OCI-LY1 (cell line): ENCODE measurements around the gene CHKA.

ENCODE experiments used
- EZH2 ChIP-seq: fragments of 200-600 bp; sonication (generic), shearing (Covaris generic); IDR thresholded peaks from 2 replicates; pipeline ENCODE4 v1.8.0; 2017; ENCODE audit warnings: borderline replicate concordance, mixed run types, mild to moderate bottlenecking, antibody characterized with exemption, low read length, moderate library complexity, mixed read lengths
- TF ChIP-seq, protein P1 (sequence below): fragments of 200-600 bp; sonication (generic), shearing (Covaris generic); IDR thresholded peaks from 2 replicates; pipeline ENCODE4 v1.5.1; 2017; ENCODE audit warnings: mild to moderate bottlenecking, antibody characterized with exemption, low read length, moderate library complexity, mixed read lengths

DNA sequence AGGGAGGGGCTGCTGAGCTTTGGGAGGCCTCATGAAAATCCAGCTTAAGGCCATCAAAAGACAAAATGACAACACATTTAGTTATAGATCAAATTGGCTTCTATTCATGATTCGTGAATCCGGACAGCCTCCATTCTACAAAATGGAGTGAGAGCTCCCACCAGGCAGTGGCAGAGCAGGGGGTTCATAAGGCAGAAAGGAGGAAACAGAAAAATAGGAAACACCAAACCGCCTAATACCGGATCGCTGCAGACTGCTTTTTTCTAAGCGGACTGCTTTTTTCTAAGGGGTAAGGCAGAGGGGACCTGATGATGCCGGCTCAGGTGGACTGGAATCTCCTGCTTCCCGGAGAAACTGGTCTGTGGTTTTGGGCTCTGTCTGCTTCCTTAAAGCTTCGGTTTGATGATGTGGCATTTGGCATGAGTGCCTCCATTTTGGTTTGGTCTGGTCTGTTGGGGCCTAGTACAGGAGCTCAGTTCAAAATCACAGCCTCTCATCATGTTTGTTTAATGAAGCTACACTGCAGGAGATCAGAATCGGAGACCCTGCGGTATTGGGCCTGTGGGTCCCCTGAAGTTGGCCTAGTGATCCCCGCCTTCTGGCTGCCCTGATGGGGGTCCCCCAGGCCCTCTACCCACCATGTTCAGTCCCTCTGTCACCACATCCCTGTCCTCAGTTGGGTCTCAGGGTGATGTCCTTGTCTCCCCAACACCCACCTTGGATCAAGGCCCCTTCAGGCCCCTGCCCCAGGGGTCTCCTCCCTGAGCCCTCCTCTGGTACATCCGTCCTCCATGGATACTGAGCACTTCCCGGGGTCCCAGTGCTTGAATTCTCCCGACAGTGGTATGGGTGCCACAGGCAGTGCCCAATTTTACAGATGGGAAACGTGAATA lies 109.9 kb downstream of the CHKA start:
- TF ChIP-seq, protein P1, sequence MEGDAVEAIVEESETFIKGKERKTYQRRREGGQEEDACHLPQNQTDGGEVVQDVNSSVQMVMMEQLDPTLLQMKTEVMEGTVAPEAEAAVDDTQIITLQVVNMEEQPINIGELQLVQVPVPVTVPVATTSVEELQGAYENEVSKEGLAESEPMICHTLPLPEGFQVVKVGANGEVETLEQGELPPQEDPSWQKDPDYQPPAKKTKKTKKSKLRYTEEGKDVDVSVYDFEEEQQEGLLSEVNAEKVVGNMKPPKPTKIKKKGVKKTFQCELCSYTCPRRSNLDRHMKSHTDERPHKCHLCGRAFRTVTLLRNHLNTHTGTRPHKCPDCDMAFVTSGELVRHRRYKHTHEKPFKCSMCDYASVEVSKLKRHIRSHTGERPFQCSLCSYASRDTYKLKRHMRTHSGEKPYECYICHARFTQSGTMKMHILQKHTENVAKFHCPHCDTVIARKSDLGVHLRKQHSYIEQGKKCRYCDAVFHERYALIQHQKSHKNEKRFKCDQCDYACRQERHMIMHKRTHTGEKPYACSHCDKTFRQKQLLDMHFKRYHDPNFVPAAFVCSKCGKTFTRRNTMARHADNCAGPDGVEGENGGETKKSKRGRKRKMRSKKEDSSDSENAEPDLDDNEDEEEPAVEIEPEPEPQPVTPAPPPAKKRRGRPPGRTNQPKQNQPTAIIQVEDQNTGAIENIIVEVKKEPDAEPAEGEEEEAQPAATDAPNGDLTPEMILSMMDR = no peak
- no peak for TF ChIP-seq EZH2
